Kidney (tissue), 22 donors: ENCODE data around the gene HEPACAM2. TPM values are rescaled to one million over a fixed set of nuclear protein-coding genes. Genes with fewer than 3 reads are reported as not detected.
A peak's percentile ranks its signal among the peaks of the same experiment; 100 is the strongest.

Experiments
- DNase-seq, 5 donors: peaks; one replicate each; pipeline ENCODE4 v3.0.0-alpha.2; 2013 to 2020
- FAIRE-seq: peaks from 2 replicates; lab custom pipeline; 2012; peaks lifted over from hg19 to GRCh38; lab: Jason Lieb, UNC
- H3K27ac ChIP-seq, 2 donors: one replicate each; pipeline ENCODE4 v1.7.0; 2013; ENCODE audit warnings: low read depth in 2 of 2, low read length in 2 of 2, inconsistent platforms in 1 of 2
- H3K27me3 ChIP-seq: one replicate; pipeline ENCODE4 v1.7.1; 2013; ENCODE audit warnings: low read length, inconsistent platforms; ENCODE audit not compliant: control insufficient read depth, insufficient read depth
- H3K36me3 ChIP-seq, 3 donors: one replicate each; pipeline versions ENCODE4 v1.7.0 to v1.7.1; 2013; ENCODE audit warnings: low read length in 3 of 3, control low read depth in 1 of 3, inconsistent platforms in 1 of 3; ENCODE audit not compliant: insufficient read depth in 3 of 3, control insufficient read depth in 2 of 3
- H3K4me1 ChIP-seq, 3 donors: one replicate each; pipeline versions ENCODE4 v1.7.0 to v1.7.1; 2013; ENCODE audit warnings: low read length in 3 of 3, inconsistent platforms in 1 of 3, low read depth in 1 of 3; ENCODE audit not compliant: control insufficient read depth in 2 of 3, insufficient read depth in 2 of 3
- H3K4me3 ChIP-seq, 3 donors: one replicate each; pipeline versions ENCODE4 v1.7.0 to v1.8.1; 2013; ENCODE audit warnings: low read length in 3 of 3, control low read depth in 1 of 3, inconsistent platforms in 1 of 3
- H3K9ac ChIP-seq, 3 donors: one replicate each; pipeline versions ENCODE4 v1.7.0 to v1.7.1; 2013; ENCODE audit warnings: low read length in 3 of 3, control low read depth in 1 of 3, inconsistent platforms in 1 of 3
- H3K9me3 ChIP-seq, 3 donors: one replicate each; pipeline versions ENCODE4 v1.7.0 to v1.7.1; 2013; ENCODE audit warnings: low read length in 3 of 3, control low read depth in 1 of 3, inconsistent platforms in 1 of 3; ENCODE audit not compliant: control insufficient read depth in 2 of 3, insufficient read depth in 1 of 3
- CTCF ChIP-seq: IDR thresholded peaks from 3 replicates; pipeline ENCODE4 v1.5.1; 2012; ENCODE audit warnings: mild to moderate bottlenecking, moderate library complexity, borderline replicate concordance; ENCODE audit not compliant: insufficient read depth; ENCODE audit errors: extremely low read depth
- intact Hi-C: fragments of 100-400 bp; cut with DNase I; formaldehyde crosslinking; loops from one replicate; pipeline ENCODE4 v1.11.1; 2022
- long read RNA-seq, 10 donors: library from polyadenylated mRNA in 1 of 10; unstranded in 1 of 10; transcript quantifications; one replicate each; pipeline ENCODE4 v2.0.0 and lab custom pipeline, GENCODE V29; 2021 to 2026
- polyA plus RNA-seq: library from polyadenylated mRNA; stranded (reverse); fragments of 350-450 nt; fragmentation: Illumina TruSeq; extraction: RNeasy Lipid Tissue Mini Kit (QIAGEN cat#74804); gene quantifications from one replicate; pipeline ENCODE4 v1.2.3, GENCODE V29; 2014; ENCODE audit warnings: low read depth, low replicate concordance; ENCODE audit not compliant: insufficient read depth
- total RNA-seq: library from RNA; stranded (reverse); fragmentation: NEBNext Ultra II Directional; extraction: Animal tissue kit (Norgen Biotek cat#: 25700); gene quantifications from one replicate; pipeline ENCODE4 v1.2.1, GENCODE V29; 2021
- donor health status: control.
- donor health status: control.
- donor health status: control.
- donor health status: control.
- donor health status: control.
- donor health status: DM: yes; HTN: yes; CAD: no.
- donor health status: Normal renal cell carcinoma (clear cell type).

Gene HEPACAM2
- total RNA-seq (2.5 TPM), polyA plus RNA-seq (15.1 TPM)
- long read RNA-seq, donor 1, result 0 reads
- long read RNA-seq, donor 2, result 0 reads
- long read RNA-seq, donor 3, partial matches to known transcripts, result 0 of 1 reads
- long read RNA-seq, donor 3, other reads (novel, unspliced or antisense), result 0 of 1 reads
- long read RNA-seq, donor 4, partial matches to known transcripts, result 0 of 1 reads
- long read RNA-seq, donor 4, other reads (novel, unspliced or antisense), result 0 of 1 reads
- long read RNA-seq, donor 5, result 0 reads
- long read RNA-seq, donor 6, partial matches to known transcripts, result 0 of 1 reads
- long read RNA-seq, donor 6, other reads (novel, unspliced or antisense), result 0 of 1 reads
- long read RNA-seq, donor 7, partial matches to known transcripts, result 0 of 2 reads
- long read RNA-seq, donor 7, other reads (novel, unspliced or antisense), result 0 of 2 reads
- long read RNA-seq, donor 8, result 0 reads
- long read RNA-seq, donor 9, partial matches to known transcripts, result 0 of 1 reads
- long read RNA-seq, donor 9, other reads (novel, unspliced or antisense), result 0 of 1 reads
- long read RNA-seq, donor 10, result 0 reads

GRCh38 chr7:93226310-93226709, at the start of gene HEPACAM2:
Gene HEPACAM2, minus strand, starts transcription at chr7:93226469.
- no peak for DNase-seq
- H3K4me3 ChIP-seq, result peak within 1 kb of the TSS in 1 of 3 donors; percentile 24
- no peak within 1 kb of the TSS for H3K9ac ChIP-seq
- no peak for TF ChIP-seq CTCF
- FAIRE-seq, result no peak
- peaks cover 0 to 2% (median 0%) of the 10 kb centered on the region in 3 donors for H3K4me1 ChIP-seq
- H3K36me3 ChIP-seq, result no peaks in the 10 kb centered on the region
- H3K9me3 ChIP-seq, result no peaks in the 10 kb centered on the region
- no peak within 1 kb of the TSS for H3K27ac ChIP-seq
- intact Hi-C loops, result no loop called here
- H3K27me3 ChIP-seq, result no peaks in the 10 kb centered on the region

- Histone ChIP-seq H3K9me3 (no peaks in the 10 kb centered on the region), H3K27me3 (no peaks in the 10 kb centered on the region), H3K36me3 (peaks cover 0 to 2% (median 0%) of the 10 kb centered on the region in 3 donors), H3K4me3 (no peak overlapping the region), H3K27ac (no peak overlapping the region), H3K9ac (no peak overlapping the region), H3K4me1 (no peaks in the 10 kb centered on the region)
- intact Hi-C loops, result no loop called here
- TF ChIP-seq CTCF, result no peak
- DNase-seq (no peak), FAIRE-seq (no peak)
Measured at GRCh38 chr7:93265220-93265619, 39.0 kb upstream of the HEPACAM2 start.

- Histone ChIP-seq H3K27ac (no peak overlapping the region), H3K4me3 (no peak overlapping the region), H3K9ac (no peak overlapping the region), H3K27me3 (no peaks in the 10 kb centered on the region), H3K4me1 (no peaks in the 10 kb centered on the region), H3K36me3 (peaks cover 0 to 4% (median 0%) of the 10 kb centered on the region in 3 donors), H3K9me3 (no peaks in the 10 kb centered on the region)
- intact Hi-C loops, result no loop called here
- FAIRE-seq (no peak), DNase-seq (no peak)
- TF ChIP-seq CTCF, result no peak
Measured at GRCh38 chr7:93262535-93262934, 36.3 kb upstream of the HEPACAM2 start.
